ENCODE data around the gene MYO19. TPM values are rescaled to one million over a fixed set of nuclear protein-coding genes. Genes with fewer than 3 reads are reported as not detected.
A peak's percentile ranks its signal among the peaks of the same experiment; 100 is the strongest.

The MYO19 gene
- total and polyA plus RNA-seq, 9 of the 15 experiments (the other 6 are each of a cell fraction or from before 2014, with no cell fraction given), result 21.6 to 176 (median 129) TPM

GRCh38 chr17:36486204-36487194, 48.2 kb downstream of the MYO19 start, which contains the start of gene ZNHIT3 (continued):
- TF ChIP-seq VEZF1 (CRISPR knock-in tag; IDR thresholded peaks at IDR 0.05), result peak; percentile 20
- TF ChIP-seq GTF2A2 (tag; IDR thresholded peaks at IDR 0.05), result no peak
- TF ChIP-seq ZNF165 (CRISPR knock-in tag; IDR thresholded peaks at IDR 0.05; ENCODE audit: borderline replicate concordance), result no peak
- TF ChIP-seq CAMTA2 (CRISPR knock-in tag; conservative IDR thresholded peaks at IDR 0.05), result no peak
- 0 out of 6 replicates have a peak, but pooled peaks of 1 of the 3 experiments have one; percentile 41 for TF ChIP-seq ZBTB11 (CRISPR knock-in tag; IDR thresholded peaks at IDR 0.05)
- TF ChIP-seq HOXB6 (CRISPR knock-in tag; IDR thresholded peaks at IDR 0.05; ENCODE audit: borderline replicate concordance), result no peak
- TF ChIP-seq DNMT1 (IDR thresholded peaks at IDR 0.05), result no peak
- TF ChIP-seq ZSCAN32 (CRISPR knock-in tag; IDR thresholded peaks at IDR 0.05), result no peak
- no peak for TF ChIP-seq ZNF197 (CRISPR knock-in tag; IDR thresholded peaks at IDR 0.05; ENCODE audit: low read depth)
- TF ChIP-seq GATA2 (CRISPR knock-in tag; IDR thresholded peaks at IDR 0.05), result no peak
- no peak for TF ChIP-seq BACH1 (tag; IDR thresholded peaks at IDR 0.05)
- TF ChIP-seq ZNF318 (IDR thresholded peaks at IDR 0.05; ENCODE audit: borderline replicate concordance in 1 of 2, low read depth in 1 of 2), result no peak

All from K562 (cell line).